H1 (cell line): ENCODE measurements around the gene TFCP2.

Experiments used
- BCL11A ChIP-seq, 2 experiments: IDR thresholded peaks; one replicate each; pipeline ENCODE4 v1.6.1; 2011; ENCODE audit warnings: low read depth in 2 of 2, low read length in 2 of 2, mild to moderate bottlenecking in 2 of 2
- CHD1 ChIP-seq: IDR thresholded peaks from 2 replicates; pipeline ENCODE4 v1.6.1; 2012; ENCODE audit warnings: low read depth, low read length, improper control_type of control experiment
- EZH2 ChIP-seq: fragments of 200-600 bp; sonication (generic); IDR thresholded peaks from 2 replicates; pipeline ENCODE4 v1.7.1; 2012; ENCODE audit warnings: low read depth, mild to moderate bottlenecking, moderate library complexity, low read length, inconsistent platforms; ENCODE audit not compliant: severe bottlenecking
- NRF1 ChIP-seq: IDR thresholded peaks from 2 replicates; pipeline ENCODE4 v1.6.1; 2011; ENCODE audit warnings: mild to moderate bottlenecking, low read depth, low read length, improper control_type of control experiment
- POLR2A ChIP-seq, 2 experiments: IDR thresholded peaks; 1 replicate in 1 of 2; 2 replicates in 1 of 2; pipeline ENCODE4 v1.6.1; 2011; ENCODE audit warnings: low read depth in 2 of 2, low read length in 2 of 2, mild to moderate bottlenecking in 2 of 2; ENCODE audit errors: control extremely low read depth in 1 of 2
- POLR2AphosphoS5 ChIP-seq: IDR thresholded peaks from 2 replicates; pipeline ENCODE4 v1.6.1; 2011; ENCODE audit warnings: low read depth, low read length
- RAD21 ChIP-seq, 2 experiments: IDR thresholded peaks in 1 of 2; conservative IDR thresholded peaks in 1 of 2; 2 replicates each; pipeline ENCODE4 v1.6.1; 2011; ENCODE audit warnings: low read depth in 2 of 2, low read length in 2 of 2, improper control_type of control experiment in 1 of 2, inconsistent platforms in 1 of 2, mild to moderate bottlenecking in 1 of 2, moderate library complexity in 1 of 2
- RFX5 ChIP-seq: IDR thresholded peaks from 2 replicates; pipeline ENCODE4 v1.6.1; 2011; ENCODE audit warnings: low read depth, low read length, improper control_type of control experiment, borderline replicate concordance
- TEAD4 ChIP-seq: IDR thresholded peaks from 2 replicates; pipeline ENCODE4 v1.6.1; 2012; ENCODE audit warnings: low read depth, low read length, inconsistent platforms, mixed read lengths
- TF ChIP-seq, protein P1 (sequence below): IDR thresholded peaks from 2 replicates; pipeline ENCODE4 v1.6.1; 2011; ENCODE audit warnings: low read length, improper control_type of control experiment

DNA sequence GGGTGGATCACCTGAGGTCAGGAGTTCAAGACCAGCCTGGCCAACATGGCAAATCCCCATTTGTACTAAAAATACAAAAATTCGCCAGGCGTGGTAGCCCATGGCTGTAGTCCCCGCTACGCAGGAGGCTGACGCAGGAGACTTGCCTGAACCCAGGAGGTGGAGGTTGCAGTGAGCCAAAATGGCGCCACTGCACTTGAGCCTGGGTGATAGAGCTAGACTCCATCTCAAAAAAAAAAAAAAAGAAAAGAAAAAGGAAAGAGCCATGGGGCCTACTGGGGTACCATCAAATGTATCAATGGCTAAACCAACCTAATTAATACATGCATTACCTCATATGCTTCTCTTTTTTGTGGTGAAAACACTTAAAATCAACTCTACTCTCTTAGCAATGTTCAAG, 10.7 kb downstream of the TFCP2 start:
- TF ChIP-seq POLR2A (IDR thresholded peaks at IDR 0.05; ENCODE audit: control extremely low read depth in 1 of 2, low read depth in 2 of 2, low read length in 2 of 2), result no peak
- no peak for TF ChIP-seq POLR2AphosphoS5
- TF ChIP-seq CHD1, result no peak
- TF ChIP-seq NRF1, result no peak
- TF ChIP-seq RAD21 (IDR thresholded peaks at IDR 0.05 in 1 of 2, conservative IDR thresholded peaks at IDR 0.05 in 1 of 2; ENCODE audit: low read depth in 2 of 2, low read length in 2 of 2), result no peak
- TF ChIP-seq EZH2, result no peak
- TF ChIP-seq RFX5, result no peak
- TF ChIP-seq, protein P1, sequence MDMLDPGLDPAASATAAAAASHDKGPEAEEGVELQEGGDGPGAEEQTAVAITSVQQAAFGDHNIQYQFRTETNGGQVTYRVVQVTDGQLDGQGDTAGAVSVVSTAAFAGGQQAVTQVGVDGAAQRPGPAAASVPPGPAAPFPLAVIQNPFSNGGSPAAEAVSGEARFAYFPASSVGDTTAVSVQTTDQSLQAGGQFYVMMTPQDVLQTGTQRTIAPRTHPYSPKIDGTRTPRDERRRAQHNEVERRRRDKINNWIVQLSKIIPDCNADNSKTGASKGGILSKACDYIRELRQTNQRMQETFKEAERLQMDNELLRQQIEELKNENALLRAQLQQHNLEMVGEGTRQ, result no peak
- no peak for TF ChIP-seq TEAD4
- TF ChIP-seq BCL11A (IDR thresholded peaks at IDR 0.05; ENCODE audit: low read depth in 2 of 2, low read length in 2 of 2), result no peak
